AG10803 (cell line): ENCODE results near the gene GRIK2.

Experiments
- DNase-seq: peaks from one replicate; pipeline ENCODE4 v3.0.0; 2010; ENCODE audit warnings: low read depth
- H3K4me3 ChIP-seq: 2 replicates; pipeline ENCODE4 v1.5.1; 2011; ENCODE audit warnings: mild to moderate bottlenecking, low read length, control low read depth
- TF ChIP-seq, protein P1 (sequence below): conservative IDR thresholded peaks from 2 replicates; pipeline ENCODE4 v1.5.1; 2011; ENCODE audit warnings: mild to moderate bottlenecking, low read length, control low read depth, inconsistent platforms

Gene GRIK2

DNA sequence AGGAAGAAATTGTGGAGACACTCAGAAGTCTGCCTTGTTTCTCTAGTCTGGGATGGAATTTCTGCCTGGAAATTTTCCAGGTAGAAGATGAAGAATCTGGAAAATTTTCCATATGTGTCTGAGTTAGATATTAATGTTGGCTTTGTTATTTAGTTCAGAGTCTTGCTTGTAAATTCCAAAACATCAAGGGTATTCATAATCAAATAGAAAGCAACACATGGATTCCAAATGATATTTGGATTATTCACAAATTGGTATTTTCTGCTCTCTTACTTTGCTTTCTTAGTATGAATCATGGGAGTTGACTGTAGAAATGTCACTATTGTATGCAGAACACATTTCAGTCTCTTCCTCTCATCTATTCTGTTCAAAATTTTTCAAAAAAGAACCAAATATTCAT, 116.0 kb downstream of the GRIK2 start:
- peak; percentile 53 for DNase-seq
- H3K4me3 ChIP-seq = no peak overlapping the region
- TF ChIP-seq, protein P1, sequence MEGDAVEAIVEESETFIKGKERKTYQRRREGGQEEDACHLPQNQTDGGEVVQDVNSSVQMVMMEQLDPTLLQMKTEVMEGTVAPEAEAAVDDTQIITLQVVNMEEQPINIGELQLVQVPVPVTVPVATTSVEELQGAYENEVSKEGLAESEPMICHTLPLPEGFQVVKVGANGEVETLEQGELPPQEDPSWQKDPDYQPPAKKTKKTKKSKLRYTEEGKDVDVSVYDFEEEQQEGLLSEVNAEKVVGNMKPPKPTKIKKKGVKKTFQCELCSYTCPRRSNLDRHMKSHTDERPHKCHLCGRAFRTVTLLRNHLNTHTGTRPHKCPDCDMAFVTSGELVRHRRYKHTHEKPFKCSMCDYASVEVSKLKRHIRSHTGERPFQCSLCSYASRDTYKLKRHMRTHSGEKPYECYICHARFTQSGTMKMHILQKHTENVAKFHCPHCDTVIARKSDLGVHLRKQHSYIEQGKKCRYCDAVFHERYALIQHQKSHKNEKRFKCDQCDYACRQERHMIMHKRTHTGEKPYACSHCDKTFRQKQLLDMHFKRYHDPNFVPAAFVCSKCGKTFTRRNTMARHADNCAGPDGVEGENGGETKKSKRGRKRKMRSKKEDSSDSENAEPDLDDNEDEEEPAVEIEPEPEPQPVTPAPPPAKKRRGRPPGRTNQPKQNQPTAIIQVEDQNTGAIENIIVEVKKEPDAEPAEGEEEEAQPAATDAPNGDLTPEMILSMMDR = no peak

DNA sequence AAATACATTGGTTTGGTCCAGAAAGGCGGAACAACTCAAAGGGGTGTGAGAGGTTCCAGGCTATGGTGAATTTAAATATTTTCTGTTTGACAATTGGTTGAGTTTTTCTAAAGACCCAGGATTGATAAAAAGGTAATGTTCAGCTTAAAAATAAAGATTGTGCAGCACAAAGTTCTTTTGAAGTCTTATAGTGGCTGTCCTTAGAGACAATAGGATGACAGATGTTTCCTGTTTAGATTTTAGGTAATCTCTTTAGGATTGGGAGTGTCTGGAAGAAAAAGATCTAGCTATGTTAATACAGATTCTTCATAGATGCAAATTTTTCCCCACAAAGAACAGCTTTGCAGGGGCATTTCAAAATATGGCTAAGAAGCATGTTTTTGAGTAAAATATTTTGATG, 119.7 kb downstream of the GRIK2 start:
- DNase-seq = no peak
- TF ChIP-seq, protein P1 = no peak
- no peak overlapping the region for H3K4me3 ChIP-seq

DNA sequence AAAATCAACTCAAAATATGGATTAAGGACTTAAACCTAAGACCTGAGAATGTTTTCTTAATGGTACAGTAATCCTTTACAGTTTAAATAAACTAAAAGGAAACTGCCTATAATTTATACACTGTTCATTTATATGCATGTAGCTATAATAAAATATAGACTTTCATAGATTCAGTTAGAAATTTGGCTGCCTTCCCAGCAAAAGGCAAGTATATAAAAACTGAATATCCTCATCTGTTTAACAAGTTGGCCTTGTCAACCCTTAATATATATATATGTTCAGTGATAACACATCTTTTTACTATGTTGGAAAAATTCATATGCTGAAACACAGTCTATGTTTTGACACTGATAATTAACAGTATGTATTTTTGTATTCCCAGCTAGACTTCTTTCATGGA, 123.1 kb downstream of the GRIK2 start:
- no peak for DNase-seq
- H3K4me3 ChIP-seq = no peak overlapping the region
- TF ChIP-seq, protein P1 = no peak

DNA sequence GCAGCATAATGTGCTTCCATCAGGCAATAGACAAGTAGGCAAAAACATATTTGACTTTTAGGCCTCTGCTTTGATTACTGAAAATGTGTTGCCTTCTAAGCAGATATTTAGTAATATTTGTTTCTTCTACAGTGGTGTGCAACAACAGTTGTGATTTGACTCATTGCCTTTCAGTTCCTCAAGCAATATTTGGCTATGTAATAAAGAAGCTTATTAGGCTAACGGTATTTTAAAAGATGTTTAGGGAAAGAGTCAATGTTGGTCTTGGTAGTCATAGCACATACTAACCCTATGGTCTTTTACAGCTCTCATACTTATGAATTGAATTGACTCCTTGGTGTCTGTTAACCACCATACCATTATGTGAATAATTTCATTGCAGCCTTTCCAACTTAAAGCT, 124.1 kb downstream of the GRIK2 start:
- H3K4me3 ChIP-seq = no peak overlapping the region
- no peak for DNase-seq
- TF ChIP-seq, protein P1 = no peak

DNA sequence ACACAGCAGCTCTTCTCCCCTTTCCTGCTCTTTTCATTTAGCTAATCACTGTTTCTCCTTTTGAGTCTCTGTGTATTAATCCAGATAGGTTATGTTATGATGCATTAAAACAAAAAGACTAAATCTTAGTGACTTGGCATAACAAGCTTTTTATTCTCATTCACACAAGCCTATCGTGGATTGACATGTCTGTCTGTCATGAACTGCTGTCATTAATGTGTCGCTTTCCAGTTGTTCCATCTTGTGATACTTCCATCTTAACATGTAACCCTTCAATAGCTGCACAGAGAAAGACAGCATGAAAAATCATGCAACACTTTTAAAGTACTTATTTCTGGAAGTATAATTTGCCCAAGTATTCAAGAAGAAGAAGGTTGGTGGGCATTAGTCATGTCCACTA, 128.7 kb downstream of the GRIK2 start:
- TF ChIP-seq, protein P1 = no peak
- no peak for DNase-seq
- H3K4me3 ChIP-seq = no peak overlapping the region

DNA sequence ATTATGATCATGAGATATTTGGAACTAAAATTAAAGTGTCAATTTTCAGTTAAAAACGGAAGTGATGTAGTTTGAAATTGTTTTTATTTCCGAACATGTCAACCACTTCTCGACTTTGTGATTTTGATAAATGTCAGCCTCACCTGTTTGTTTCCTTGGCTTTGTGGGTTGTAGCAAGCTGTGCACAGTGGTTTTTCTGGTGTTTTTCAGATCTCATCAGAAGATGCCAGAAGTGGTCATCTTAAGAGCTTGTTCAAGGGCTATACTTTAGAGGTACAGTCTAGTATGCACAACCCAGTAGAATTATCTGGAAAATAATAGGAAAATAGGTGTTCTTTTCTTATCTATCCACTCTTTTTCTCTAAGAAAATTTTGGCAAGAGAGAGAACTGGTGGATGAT, 134.0 kb downstream of the GRIK2 start:
- TF ChIP-seq, protein P1 = no peak
- no peak for DNase-seq

DNA sequence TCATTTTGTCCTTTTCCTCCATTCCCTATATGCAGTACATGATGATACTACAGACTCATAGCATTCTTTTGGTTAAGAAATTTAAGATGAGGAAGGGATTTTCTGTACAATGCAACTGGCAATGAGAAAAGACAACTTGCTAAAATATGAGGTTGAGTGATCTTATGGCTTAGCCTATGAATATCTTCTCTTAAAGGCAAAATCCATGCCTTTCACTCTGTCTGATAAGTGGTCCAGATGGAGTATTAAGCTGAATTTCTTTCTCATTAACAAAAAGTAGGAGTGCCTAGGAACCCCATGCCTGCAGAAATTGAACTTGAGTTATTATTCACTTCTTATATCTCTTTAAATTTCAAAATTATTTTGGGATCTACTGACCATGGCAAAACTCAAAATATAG, 135.3 kb downstream of the GRIK2 start:
- TF ChIP-seq, protein P1 = no peak
- no peak overlapping the region for H3K4me3 ChIP-seq

More for the DNA sequence above, 134.0 kb downstream of the GRIK2 start:
- no peak overlapping the region for H3K4me3 ChIP-seq

More for the DNA sequence above, 135.3 kb downstream of the GRIK2 start:
- no peak for DNase-seq
